HCT116 (cell line): ENCODE results near the gene RAI1. TPM values are rescaled to one million over a fixed set of nuclear protein-coding genes. Genes with fewer than 3 reads are reported as not detected.

Source experiments
- ATAC-seq: fragments of 200-7000 bp; cut with Tn5 transposase; 2 replicates; pipeline ENCODE4 v1.9.1; 2020; ENCODE audit warnings: mild to moderate bottlenecking, moderate library complexity
- BruUV-seq: library from RNA; stranded (reverse); fragments of 400-500 nt; replicated peaks from 2 replicates; lab custom pipeline; 2021; lab: Mats Ljungman, UMichigan
- CTCF ChIA-PET: fragments of 300-600 bp; sonication (Branson Sonifier 250); formaldehyde crosslinking; loops from one replicate; lab custom pipeline; 2021; ENCODE audit warnings: antibody characterized with exemption; lab: Charles Lee
- POLR2A ChIA-PET: fragments of 300-600, 350-600 bp; sonication (Branson Sonifier 250); formaldehyde crosslinking; loops from one replicate; lab custom pipeline; 2021; ENCODE audit warnings: antibody characterized with exemption; lab: Charles Lee
- RAD21 ChIA-PET, 2 experiments: fragments of 300-600 bp; sonication (Branson Sonifier 250); formaldehyde crosslinking; loops; one replicate each; lab custom pipeline; 2023; ENCODE audit warnings: low total read pairs in 2 of 2; ENCODE audit not compliant: uncharacterized antibody in 2 of 2, unreplicated experiment in 2 of 2, low non-redundant PET in 1 of 2; lab: Charles Lee
- DNase-seq: peaks from one replicate; pipeline ENCODE4 v3.0.0-alpha.2; 2010; ENCODE audit warnings: low read depth, low spot score
- H2AFZ ChIP-seq: fragments of 200-600 bp; shearing (Covaris generic), sonication (generic); 2 replicates; pipeline ENCODE4 v1.6.1; 2017; ENCODE audit warnings: low read depth, mixed run types, mixed read lengths, antibody characterized with exemption, low read length; ENCODE audit not compliant: poor library complexity, severe bottlenecking
- H3K27ac ChIP-seq: 2 replicates; pipeline ENCODE4 v1.5.1; 2012; ENCODE audit warnings: low read depth, low read length
- H3K27me3 ChIP-seq: fragments of 200-600 bp; sonication (generic); 2 replicates; pipeline ENCODE4 v1.6.1; 2016; ENCODE audit warnings: mixed run types, low read length, mixed read lengths; ENCODE audit not compliant: insufficient read depth
- H3K36me3 ChIP-seq, 2 experiments: fragments of 200-500 bp in 1 of 2; fragments of 200-600 bp in 1 of 2; sonication (Bioruptor generic) in 1 of 2; sonication (generic) in 1 of 2; 2 replicates each; pipeline versions ENCODE4 v1.5.1 to v1.6.1; 2014 to 2016; ENCODE audit warnings: low read length in 2 of 2, inconsistent platforms in 1 of 2, mixed read lengths in 1 of 2, mixed run types in 1 of 2; ENCODE audit not compliant: insufficient read depth in 2 of 2, control insufficient read depth in 1 of 2
- H3K4me1 ChIP-seq, 2 experiments: fragments of 200-600 bp in 1 of 2; sonication (generic) in 1 of 2; 2 replicates each; pipeline versions ENCODE4 v1.5.1 to v1.6.1; 2012 to 2017; ENCODE audit warnings: low read length in 2 of 2, inconsistent platforms in 1 of 2, mild to moderate bottlenecking in 1 of 2, mixed read lengths in 1 of 2, mixed run types in 1 of 2, moderate library complexity in 1 of 2; ENCODE audit not compliant: insufficient read depth in 2 of 2, control insufficient read depth in 1 of 2
- H3K4me2 ChIP-seq: fragments of 200-600 bp; sonication (generic); 2 replicates; pipeline ENCODE4 v1.6.1; 2017; ENCODE audit warnings: mixed run types, low read length, mixed read lengths
- H3K4me3 ChIP-seq, 2 experiments: fragments of 200-600 bp in 1 of 2; sonication (generic) in 1 of 2; replicated peaks in 1 of 2; 2 replicates each; pipeline ENCODE4 v1.5.1; 2011 to 2016; ENCODE audit warnings: low read length in 2 of 2, control low read depth in 1 of 2, low read depth in 1 of 2, mild to moderate bottlenecking in 1 of 2, mixed read lengths in 1 of 2, mixed run types in 1 of 2
- H3K79me2 ChIP-seq: fragments of 200-600 bp; sonication (generic); 2 replicates; pipeline ENCODE4 v1.6.1; 2017; ENCODE audit warnings: mild to moderate bottlenecking, mixed run types, low read length, moderate library complexity, mixed read lengths; ENCODE audit not compliant: insufficient read depth
- H3K9ac ChIP-seq: fragments of 200-600 bp; sonication (generic); 2 replicates; pipeline ENCODE4 v1.6.1; 2016; ENCODE audit warnings: low read length, mixed read lengths
- H3K9me2 ChIP-seq: fragments of 200-600 bp; sonication (generic), shearing (Covaris generic); 2 replicates; pipeline ENCODE4 v1.6.1; 2017; ENCODE audit warnings: mixed run types, mild to moderate bottlenecking, moderate library complexity; ENCODE audit not compliant: insufficient read depth
- H3K9me3 ChIP-seq, 2 experiments: fragments of 200-500 bp in 1 of 2; fragments of 200-600 bp in 1 of 2; sonication (Bioruptor generic) in 1 of 2; sonication (generic) in 1 of 2; 2 replicates each; pipeline ENCODE4 v1.6.1; 2014 to 2017; ENCODE audit warnings: low read length in 2 of 2, mixed read lengths in 2 of 2, inconsistent platforms in 1 of 2, low read depth in 1 of 2, mild to moderate bottlenecking in 1 of 2, mixed run types in 1 of 2, moderate library complexity in 1 of 2; ENCODE audit not compliant: control insufficient read depth in 1 of 2, insufficient read depth in 1 of 2
- H4K20me1 ChIP-seq: fragments of 200-600 bp; sonication (generic), shearing (Covaris generic); 2 replicates; pipeline ENCODE4 v1.6.1; 2017; ENCODE audit warnings: mixed run types, mild to moderate bottlenecking, moderate library complexity; ENCODE audit not compliant: insufficient read depth
- ATF3 ChIP-seq: IDR thresholded peaks from 2 replicates; pipeline ENCODE4 v1.6.1; 2012
- CTCF ChIP-seq, 3 experiments: fragments of 200-600 bp in 1 of 3; sonication (generic) in 1 of 3; IDR thresholded peaks in 2 of 3; conservative IDR thresholded peaks in 1 of 3; 2 replicates each; pipeline ENCODE4 v1.5.1; 2012 to 2017; ENCODE audit warnings: low read depth in 2 of 3, low read length in 2 of 3, antibody characterized with exemption in 1 of 3, borderline replicate concordance in 1 of 3, control low read depth in 1 of 3, mild to moderate bottlenecking in 1 of 3, mixed read lengths in 1 of 3, mixed run types in 1 of 3, moderate library complexity in 1 of 3; ENCODE audit not compliant: insufficient read depth in 1 of 3
- EGR1 ChIP-seq: IDR thresholded peaks from 2 replicates; pipeline ENCODE4 v1.6.1; 2012; ENCODE audit warnings: low read depth
- ELF1 ChIP-seq: IDR thresholded peaks from 2 replicates; pipeline ENCODE4 v1.6.1; 2012; ENCODE audit warnings: low read depth, borderline replicate concordance
- EZH2phosphoT487 ChIP-seq: fragments of 200-600 bp; IDR thresholded peaks from 2 replicates; pipeline ENCODE4 v1.6.1; 2018; ENCODE audit warnings: antibody characterized with exemption, borderline replicate concordance
- FOSL1 ChIP-seq: IDR thresholded peaks from 2 replicates; pipeline ENCODE4 v1.6.1; 2012; ENCODE audit warnings: low read depth
- JUND ChIP-seq: IDR thresholded peaks from 2 replicates; pipeline ENCODE4 v1.6.1; 2012
- POLR2A ChIP-seq: IDR thresholded peaks from 2 replicates; pipeline ENCODE4 v1.7.0; 2011; ENCODE audit warnings: borderline replicate concordance; ENCODE audit not compliant: insufficient read depth, insufficient read length; ENCODE audit errors: extremely low read depth
- REST ChIP-seq: IDR thresholded peaks from 2 replicates; pipeline ENCODE4 v1.6.1; 2012; ENCODE audit warnings: low read depth
- SIN3A ChIP-seq: IDR thresholded peaks from 2 replicates; pipeline ENCODE4 v1.6.1; 2012; ENCODE audit warnings: low read depth
- SRF ChIP-seq: IDR thresholded peaks from 2 replicates; pipeline ENCODE4 v1.6.1; 2012; ENCODE audit warnings: low read depth
- TCF7L2 ChIP-seq: IDR thresholded peaks from 2 replicates; pipeline ENCODE4 v1.7.0; 2011; ENCODE audit warnings: borderline replicate concordance, inconsistent platforms; ENCODE audit not compliant: insufficient read depth, insufficient read length; ENCODE audit errors: extremely low read depth
- ZNF274 ChIP-seq: fragments of 200-500 bp; sonication (Bioruptor generic); IDR thresholded peaks from 2 replicates; pipeline ENCODE4 v1.6.1; 2014; ENCODE audit warnings: mild to moderate bottlenecking, low read depth, low read length, inconsistent platforms
- intact Hi-C: fragments of 100-400 bp; cut with micrococcal nuclease; formaldehyde crosslinking; loops from 2 replicates; pipeline ENCODE4 v1.10.0; 2022
- total RNA-seq: library from RNA; stranded (reverse); gene quantifications from one replicate; pipeline ENCODE4 v1.2.1, GENCODE V29; 2021; ENCODE audit not compliant: unreplicated experiment

Gene RAI1
- total RNA-seq, 1 experiment from 2014 or later: 38.5 TPM

- H3K36me3 ChIP-seq: no peaks in the 10 kb centered on the region
- DNase-seq: no peak
- no peaks in the 10 kb centered on the region for H4K20me1 ChIP-seq
- no peak overlapping the region for H3K4me3 ChIP-seq
- CTCF ChIA-PET: no interaction called here
- H3K9ac ChIP-seq: no peak overlapping the region
- no peak overlapping the region for H3K4me2 ChIP-seq
- peaks cover 12% of the 10 kb centered on the region; the same call in 1 of the 2 replicates for H3K79me2 ChIP-seq
- TF ChIP-seq ATF3: no peak
- TF ChIP-seq CTCF (IDR thresholded peaks at IDR 0.05 in 2 of 3, conservative IDR thresholded peaks at IDR 0.05 in 1 of 3; ENCODE audit: borderline replicate concordance in 1 of 3, insufficient read depth in 1 of 3, low read depth in 2 of 3, low read length in 2 of 3): no peak
- no peak for TF ChIP-seq POLR2A
- no peak for TF ChIP-seq ELF1
- TF ChIP-seq REST: no peak
- no peak for TF ChIP-seq SIN3A
- TF ChIP-seq ZNF274: no peak
- TF ChIP-seq EGR1: no peak
- no peak for TF ChIP-seq SRF
- no peak for TF ChIP-seq JUND
- no peak for TF ChIP-seq FOSL1
- TF ChIP-seq TCF7L2: no peak
- no peak for TF ChIP-seq EZH2phosphoT487
- TF ChIP-seq, all 23 proteins: peak for 0
- H3K9me3 ChIP-seq: no peaks in the 10 kb centered on the region
- H3K9me2 ChIP-seq: no peaks in the 10 kb centered on the region
- H3K27ac ChIP-seq: no peak overlapping the region
- BruUV-seq: no TSS peak
- RAD21 ChIA-PET: no interaction called here
- no peak overlapping the region for H2AFZ ChIP-seq
- ATAC-seq: no peak
- H3K4me1 ChIP-seq: peaks cover 8 to 17% of the 10 kb centered on the region in 2 experiments; a peak in 3 of 4 replicates
- POLR2A ChIA-PET: interaction anchor here (1.2 kb wide), 1 partner anchor 66 kb away, joined by 3 read pairs; no protein-coding TSS in a partner anchor
- intact Hi-C loops: no loop called here
- no peaks in the 10 kb centered on the region for H3K27me3 ChIP-seq
Measured at GRCh38 chr17:17769869-17770631, 88.8 kb downstream of the RAI1 start.
